ENCODE measurements around the gene CPPED1. TPM values are rescaled to one million over a fixed set of nuclear protein-coding genes. Genes with fewer than 3 reads are reported as not detected.

CPPED1 gene
- total RNA-seq, 1 experiment from 2014 or later: 34.9 TPM

GRCh38 chr16:12675046-12675445 is 128.6 kb downstream of the CPPED1 start:
- peaks cover 9% of the 10 kb centered on the region for H3K9me3 ChIP-seq
- intact Hi-C loops (cut with micrococcal nuclease; ENCODE audit: unreplicated experiment): no loop called here
- peaks cover 8% of the 10 kb centered on the region for H3K4me1 Mint-ChIP-seq (ENCODE audit: low read depth, unreplicated experiment)
- peaks cover 5% of the 10 kb centered on the region for H3K36me3 Mint-ChIP-seq (ENCODE audit: insufficient read depth, unreplicated experiment)
- H3K4me3 Mint-ChIP-seq (ENCODE audit: unreplicated experiment): no peak overlapping the region
- H3K27ac Mint-ChIP-seq (ENCODE audit: unreplicated experiment): no peak overlapping the region
- no peaks in the 10 kb centered on the region for H3K9me3 Mint-ChIP-seq (ENCODE audit: unreplicated experiment)
- H3K4me1 ChIP-seq: peaks cover 29% of the 10 kb centered on the region
- no peak for DNase-seq
- no TSS peak for BruUV-seq (replicated peaks)
- no peak overlapping the region for H3K4me3 ChIP-seq (ENCODE audit: low read depth, low read length)
- TF ChIP-seq CTCF (IDR thresholded peaks at IDR 0.05; ENCODE audit: insufficient read depth in 1 of 2, low read depth in 1 of 2, low read length in 1 of 2, severe bottlenecking in 1 of 2, unreplicated experiment in 1 of 2): no peak
- H3K27me3 Mint-ChIP-seq (ENCODE audit: insufficient read depth, unreplicated experiment): no peaks in the 10 kb centered on the region
- H3K36me3 ChIP-seq (ENCODE audit: control insufficient read depth, insufficient read depth, low read length): no peaks in the 10 kb centered on the region
- CTCF ChIA-PET: no interaction called here
- no peaks in the 10 kb centered on the region for H3K27me3 ChIP-seq (replicated peaks; ENCODE audit: control insufficient read depth, insufficient read depth, low read length)
- POLR2A ChIA-PET: no interaction called here

- Mint-ChIP-seq H3K27ac (ENCODE audit: unreplicated experiment) (no peak overlapping the region), H3K27me3 (ENCODE audit: insufficient read depth, unreplicated experiment) (no peaks in the 10 kb centered on the region), H3K4me1 (ENCODE audit: low read depth, unreplicated experiment) (peaks cover 8% of the 10 kb centered on the region), H3K36me3 (ENCODE audit: insufficient read depth, unreplicated experiment) (peaks cover 5% of the 10 kb centered on the region), H3K9me3 (ENCODE audit: unreplicated experiment) (no peaks in the 10 kb centered on the region), H3K4me3 (ENCODE audit: unreplicated experiment) (no peak overlapping the region)
- ChIA-PET CTCF (no interaction called here), POLR2A (no interaction called here)
- no TSS peak for BruUV-seq (replicated peaks)
- DNase-seq: no peak
- peaks cover 25% of the 10 kb centered on the region for H3K4me1 ChIP-seq
- H3K4me3 ChIP-seq (ENCODE audit: low read depth, low read length): no peak overlapping the region
- TF ChIP-seq CTCF (IDR thresholded peaks at IDR 0.05; ENCODE audit: insufficient read depth in 1 of 2, low read depth in 1 of 2, low read length in 1 of 2, severe bottlenecking in 1 of 2, unreplicated experiment in 1 of 2): no peak
- no peaks in the 10 kb centered on the region for H3K36me3 ChIP-seq (ENCODE audit: control insufficient read depth, insufficient read depth, low read length)
- intact Hi-C loops (cut with micrococcal nuclease; ENCODE audit: unreplicated experiment): no loop called here
- H3K9me3 ChIP-seq: peaks cover 8% of the 10 kb centered on the region
- H3K27me3 ChIP-seq (replicated peaks; ENCODE audit: control insufficient read depth, insufficient read depth, low read length): no peaks in the 10 kb centered on the region
These were observed 129.2 kb downstream of the CPPED1 start for GRCh38 chr16:12674524-12674923.

GRCh38 chr16:12674071-12674470 is 129.6 kb downstream of the CPPED1 start:
- peaks cover 5% of the 10 kb centered on the region for H3K36me3 Mint-ChIP-seq (ENCODE audit: insufficient read depth, unreplicated experiment)
- Histone ChIP-seq H3K9me3 (peaks cover 8% of the 10 kb centered on the region), H3K4me1 (peaks cover 21% of the 10 kb centered on the region), H3K4me3 (ENCODE audit: low read depth, low read length) (no peak overlapping the region), H3K27me3 (replicated peaks; ENCODE audit: control insufficient read depth, insufficient read depth, low read length) (no peaks in the 10 kb centered on the region), H3K36me3 (ENCODE audit: control insufficient read depth, insufficient read depth, low read length) (no peaks in the 10 kb centered on the region)
- no peak for TF ChIP-seq CTCF (IDR thresholded peaks at IDR 0.05; ENCODE audit: insufficient read depth in 1 of 2, low read depth in 1 of 2, low read length in 1 of 2, severe bottlenecking in 1 of 2, unreplicated experiment in 1 of 2)
- no peak overlapping the region for H3K27ac Mint-ChIP-seq (ENCODE audit: unreplicated experiment)
- H3K4me1 Mint-ChIP-seq (ENCODE audit: low read depth, unreplicated experiment): peaks cover 8% of the 10 kb centered on the region
- CTCF ChIA-PET: no interaction called here
- no peak overlapping the region for H3K4me3 Mint-ChIP-seq (ENCODE audit: unreplicated experiment)
- no peak for DNase-seq
- peaks cover 3% of the 10 kb centered on the region for H3K9me3 Mint-ChIP-seq (ENCODE audit: unreplicated experiment)
- intact Hi-C loops (cut with micrococcal nuclease; ENCODE audit: unreplicated experiment): no loop called here
- POLR2A ChIA-PET: no interaction called here
- no TSS peak for BruUV-seq (replicated peaks)
- H3K27me3 Mint-ChIP-seq (ENCODE audit: insufficient read depth, unreplicated experiment): no peaks in the 10 kb centered on the region
